HK-2 (cell line): ENCODE measurements around the gene ABCG1.

Experiments used
- DNase-seq: peaks from one replicate; pipeline ENCODE4 v3.0.0-alpha.2; 2018; ENCODE audit not compliant: unreplicated experiment

Gene ABCG1

GRCh38 chr21:42271065-42271464 is 52.1 kb downstream of the ABCG1 start:
- no peak for DNase-seq

GRCh38 chr21:42272109-42272962 is 53.4 kb downstream of the ABCG1 start:
- no peak for DNase-seq

DNA sequence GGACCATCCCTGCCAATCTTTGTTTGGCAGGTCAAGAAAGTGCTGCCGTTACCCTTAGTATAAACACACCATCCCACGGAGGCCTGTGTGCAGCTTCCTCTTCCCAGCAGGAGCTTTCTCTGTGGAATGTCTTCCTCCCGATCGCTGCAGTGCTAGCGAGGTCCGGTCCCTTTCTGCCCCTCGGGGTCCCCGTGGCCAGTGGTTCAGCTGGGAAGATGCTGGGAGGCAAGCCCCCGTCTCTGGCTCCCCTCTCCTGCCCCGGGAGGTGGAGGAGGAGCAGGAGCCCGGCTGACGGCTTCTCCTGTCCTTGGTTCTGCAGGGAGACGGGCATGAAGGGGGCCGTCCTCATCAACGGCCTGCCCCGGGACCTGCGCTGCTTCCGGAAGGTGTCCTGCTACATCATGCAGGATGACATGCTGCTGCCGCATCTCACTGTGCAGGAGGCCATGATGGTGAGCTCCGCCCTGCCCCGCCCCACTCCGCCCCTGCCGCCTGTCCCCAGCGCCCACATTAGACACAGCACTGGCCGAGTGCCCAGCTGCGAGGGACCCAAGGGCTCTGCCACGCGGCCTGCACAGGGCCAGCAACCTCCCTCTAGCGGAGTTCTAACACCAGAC is 54.2 kb downstream of the ABCG1 start:
- DNase-seq = no peak

GRCh38 chr21:42276076-42276475 is 57.1 kb downstream of the ABCG1 start:
- DNase-seq = no peak

- DNase-seq = no peak
Observed at GRCh38 chr21:42276526-42277154, 57.7 kb downstream of the ABCG1 start.

DNA sequence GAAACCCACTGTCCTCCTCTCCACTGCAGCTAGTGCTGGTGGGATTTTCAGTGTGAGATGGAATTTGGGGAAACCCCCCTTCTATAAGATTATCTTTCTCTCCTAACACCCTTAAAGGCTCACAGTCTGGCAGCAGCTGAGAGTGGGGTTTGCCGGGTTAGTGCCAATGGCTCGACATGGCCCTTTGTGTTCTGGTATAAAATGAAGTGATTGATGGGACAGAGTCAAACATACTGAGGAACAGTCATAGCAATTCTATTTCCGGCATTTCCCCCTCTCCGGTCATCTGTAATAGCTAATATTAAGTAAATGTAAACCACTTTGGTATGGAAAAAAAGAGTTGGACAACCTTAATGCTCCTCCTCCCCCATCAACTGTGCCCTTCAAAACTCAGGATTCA is 58.7 kb downstream of the ABCG1 start:
- DNase-seq = no peak

GRCh38 chr21:42278451-42279149 is 59.7 kb downstream of the ABCG1 start:
- DNase-seq = no peak

- DNase-seq = no peak
Observed at GRCh38 chr21:42279341-42279871, 60.5 kb downstream of the ABCG1 start.

GRCh38 chr21:42279888-42280287 is 60.9 kb downstream of the ABCG1 start:
- no peak for DNase-seq

DNA sequence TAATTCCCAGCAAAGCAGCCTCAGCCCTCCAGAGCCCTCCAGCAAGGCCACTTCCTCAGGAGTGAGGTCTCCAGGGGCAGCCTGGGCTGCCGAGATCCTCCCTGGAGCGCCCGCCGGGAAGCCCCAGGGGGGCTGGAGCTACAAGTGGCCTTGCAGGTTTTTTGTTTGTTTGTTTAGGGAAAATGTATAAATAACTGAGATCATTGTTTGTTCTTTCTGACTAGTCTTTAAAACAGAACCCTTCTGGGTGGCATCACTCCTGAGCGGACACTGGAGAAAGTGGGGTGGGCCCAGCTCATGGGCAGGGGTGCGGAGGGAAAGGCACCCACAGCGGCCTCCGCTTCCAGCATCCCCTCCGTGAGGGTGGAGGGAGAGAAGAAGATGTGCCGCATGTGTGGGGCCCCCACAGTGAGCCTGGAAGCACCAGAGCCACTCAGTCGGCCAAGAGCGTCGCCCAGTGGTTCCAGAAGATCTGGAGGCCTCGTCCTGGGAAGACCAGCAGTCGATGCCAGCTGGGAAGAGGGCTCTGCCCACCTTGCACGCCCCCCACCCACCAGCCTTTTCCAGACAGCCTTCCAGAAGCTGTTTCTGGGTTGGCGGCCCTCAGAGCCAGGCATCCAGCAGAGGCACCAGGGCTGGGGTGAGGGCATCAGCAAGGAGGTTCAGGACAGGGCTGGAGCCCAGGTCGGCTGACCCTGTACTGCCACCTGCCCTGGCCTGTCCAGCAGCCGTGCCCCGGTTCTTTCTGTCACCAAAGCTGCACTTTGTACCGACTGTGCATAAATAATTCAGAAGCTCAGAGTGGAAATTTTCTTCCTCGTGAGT is 61.6 kb downstream of the ABCG1 start:
- DNase-seq = no peak

- no peak for DNase-seq
Observed at GRCh38 chr21:42281181-42281680, 62.3 kb downstream of the ABCG1 start.

DNA sequence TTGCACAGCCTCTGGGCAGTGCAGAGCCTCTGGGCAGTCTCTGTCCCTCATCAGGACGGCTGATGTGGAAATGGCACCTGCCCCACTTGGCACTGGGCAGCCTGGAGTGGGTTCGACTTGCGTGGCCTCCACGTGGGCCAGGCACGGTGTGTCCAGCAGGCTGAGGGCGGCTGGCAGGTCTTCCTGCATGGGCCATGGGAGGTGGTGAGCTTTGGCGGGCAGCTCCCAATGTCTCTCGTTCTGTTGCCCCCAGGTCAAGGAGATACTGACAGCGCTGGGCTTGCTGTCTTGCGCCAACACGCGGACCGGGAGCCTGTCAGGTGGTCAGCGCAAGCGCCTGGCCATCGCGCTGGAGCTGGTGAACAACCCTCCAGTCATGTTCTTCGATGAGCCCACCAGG is 63.1 kb downstream of the ABCG1 start:
- no peak for DNase-seq

- no peak for DNase-seq
Observed at GRCh38 chr21:42282715-42283114, 63.8 kb downstream of the ABCG1 start.

DNA sequence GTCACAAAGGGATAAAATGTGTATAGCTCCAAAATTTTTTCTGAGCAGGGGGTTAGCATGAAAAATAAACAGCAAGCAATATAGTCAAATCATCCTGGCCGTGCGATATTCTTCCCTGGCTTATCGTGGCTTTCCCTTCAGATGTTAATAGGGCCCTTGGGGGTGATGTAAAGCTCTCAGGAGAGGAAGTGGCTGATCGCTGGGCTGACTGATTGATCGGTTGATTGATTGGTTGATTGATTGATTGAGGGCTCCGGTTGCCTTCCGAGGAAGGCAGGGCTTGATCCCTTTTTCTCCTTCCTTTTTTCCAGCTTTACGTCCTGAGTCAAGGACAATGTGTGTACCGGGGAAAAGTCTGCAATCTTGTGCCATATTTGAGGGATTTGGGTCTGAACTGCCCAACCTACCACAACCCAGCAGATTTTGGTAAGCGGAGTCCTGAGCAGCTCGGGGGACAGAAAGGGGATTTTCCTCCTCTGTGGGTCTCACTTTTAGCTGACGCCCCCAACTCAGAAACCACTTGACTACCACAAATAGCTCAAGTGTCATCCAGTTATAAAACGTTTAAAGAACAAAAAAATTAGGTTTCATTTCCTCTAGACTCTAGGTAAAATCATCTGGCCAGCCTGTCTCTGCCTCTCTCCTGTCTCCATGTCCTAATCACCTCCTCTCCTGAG is 66.8 kb downstream of the ABCG1 start:
- DNase-seq = no peak

GRCh38 chr21:42286416-42286815 is 67.5 kb downstream of the ABCG1 start:
- DNase-seq = no peak

GRCh38 chr21:42287193-42288083 is 68.5 kb downstream of the ABCG1 start:
- DNase-seq = no peak

DNA sequence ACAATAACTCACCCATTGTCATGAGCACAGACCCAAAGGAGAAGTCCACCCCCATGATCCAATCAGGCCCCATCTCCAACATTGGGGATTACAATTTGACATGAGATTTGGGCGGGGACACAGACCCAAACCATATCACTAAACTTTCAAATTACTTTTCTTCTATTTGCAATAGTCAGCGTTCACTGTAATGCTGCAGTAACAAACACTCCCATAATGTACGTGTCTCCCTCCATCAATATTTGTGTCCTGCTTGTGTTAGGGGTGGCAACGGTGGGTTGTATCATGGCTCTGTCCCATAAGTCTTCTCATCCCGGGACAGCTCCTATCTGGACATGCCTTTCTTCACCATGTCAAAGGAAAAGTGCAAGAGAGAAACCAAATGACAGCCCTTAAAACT is 70.0 kb downstream of the ABCG1 start:
- DNase-seq = no peak

GRCh38 chr21:42289926-42290325 is 71.0 kb downstream of the ABCG1 start:
- no peak for DNase-seq

DNA sequence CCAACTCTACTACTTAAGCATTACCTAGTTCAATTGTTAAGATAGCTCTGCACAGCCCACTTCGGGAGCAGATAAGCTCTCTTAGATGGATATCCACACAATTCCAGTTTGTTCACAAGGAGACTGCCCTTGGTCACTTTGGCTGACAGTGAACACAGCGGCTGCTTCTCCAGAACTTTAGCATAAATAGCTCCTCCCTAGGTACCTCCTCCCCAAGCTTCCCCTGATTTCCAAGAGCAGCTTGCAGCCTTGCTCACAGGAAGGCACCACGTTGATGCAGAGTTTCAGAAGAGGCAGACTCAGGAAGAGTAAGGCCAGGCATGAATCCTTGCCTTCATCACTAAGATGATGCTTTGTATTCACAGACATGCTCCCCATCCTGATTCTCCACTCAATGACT is 71.6 kb downstream of the ABCG1 start:
- DNase-seq = no peak
